GM18858 (cell line): ENCODE measurements around the gene KRT79.

Source experiments
- ATAC-seq: cut with Tn5 transposase; IDR thresholded peaks from one replicate; pipeline ENCODE4 v1.9.1; 2021; ENCODE audit not compliant: unreplicated experiment

The KRT79 gene

DNA sequence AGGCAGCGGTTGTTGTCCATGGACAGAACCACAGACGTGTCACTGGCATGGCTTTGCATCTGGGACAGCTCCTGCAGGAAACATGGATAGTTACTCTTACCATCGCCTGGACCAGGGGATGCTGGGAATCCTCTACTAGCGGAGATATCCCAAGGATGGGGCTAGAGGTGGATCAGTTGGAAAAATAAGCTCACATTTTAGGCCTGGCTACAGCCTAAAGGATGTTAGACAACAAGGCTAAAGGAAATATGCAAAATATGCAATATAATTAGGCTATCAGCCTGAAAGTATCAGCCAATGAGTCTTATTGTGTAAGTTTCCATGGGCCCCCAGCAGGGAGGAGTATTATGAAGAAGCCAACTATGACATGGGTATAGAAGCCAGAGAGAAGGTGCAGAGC, 61.9 kb downstream of the KRT79 start:
- no peak for ATAC-seq

DNA sequence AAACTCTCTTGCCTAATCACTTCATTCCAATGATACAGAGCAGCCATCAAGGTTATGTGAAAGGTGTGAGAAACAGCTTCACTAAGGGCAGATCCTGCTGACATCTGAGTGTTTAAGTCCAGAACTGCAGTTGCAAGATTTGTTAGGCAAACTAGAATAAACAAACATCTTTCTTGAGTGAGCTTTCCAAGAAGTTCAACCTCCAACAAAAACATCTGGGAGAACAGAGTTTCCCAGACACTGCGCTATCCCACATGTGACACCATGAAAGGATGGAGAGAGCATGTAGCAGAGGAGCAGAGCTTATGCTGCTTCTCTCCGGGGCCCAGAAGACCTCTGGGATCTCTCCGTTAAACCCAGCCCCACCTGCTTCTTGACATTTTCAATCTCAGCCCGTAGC, 62.6 kb downstream of the KRT79 start:
- ATAC-seq, result no peak
